Measurements from ENCODE around the gene REC8.
A peak's percentile ranks its signal among the peaks of the same experiment; 100 is the strongest.
"Not testable (repeated sequence)": the region's sequence is repeated elsewhere in the genome, so short reads cannot be mapped to it uniquely, and the experiment has no call there.

Gene REC8

GRCh38 chr14:24185741-24186140, 13.9 kb downstream of the REC8 start:
- no peak for DNase-seq

- DNase-seq: no peak
Measured at GRCh38 chr14:24186831-24187538, 15.1 kb downstream of the REC8 start.

GRCh38 chr14:24187539-24187915, 15.6 kb downstream of the REC8 start:
- no peak for DNase-seq

GRCh38 chr14:24188251-24189058, 16.6 kb downstream of the REC8 start, which contains the start of gene IPO4:
IPO4 (minus strand) TSS chr14:24188816; CDS start chr14:24188787, 29 bp downstream.
- DNase-seq: peak; percentile 97

GRCh38 chr14:24189059-24189375, 17.1 kb downstream of the REC8 start:
- DNase-seq: no peak

- DNase-seq: no peak
Measured at GRCh38 chr14:24189460-24189859, 17.6 kb downstream of the REC8 start.

- no peak for DNase-seq
Measured at GRCh38 chr14:24190416-24190815, 18.5 kb downstream of the REC8 start.

GRCh38 chr14:24192933-24193332, 21.1 kb downstream of the REC8 start:
- no peak for DNase-seq

- DNase-seq: no peak
Measured at GRCh38 chr14:24194186-24194872, 22.4 kb downstream of the REC8 start.

- DNase-seq: no peak
Measured at GRCh38 chr14:24194873-24195185, 22.9 kb downstream of the REC8 start.

GRCh38 chr14:24195186-24196070, 23.5 kb downstream of the REC8 start, which contains the start of gene TM9SF1:
TM9SF1 (minus strand) TSS chr14:24195441; CDS start chr14:24195019, 422 bp downstream.
- peak; percentile 90 for DNase-seq

- DNase-seq: no peak
Measured at GRCh38 chr14:24196071-24197055, 24.5 kb downstream of the REC8 start.

- no peak for DNase-seq
Measured at GRCh38 chr14:24197056-24197450, 25.2 kb downstream of the REC8 start.

- DNase-seq: no peak
Measured at GRCh38 chr14:24198814-24199524, 27.1 kb downstream of the REC8 start.

- not testable (repeated sequence) for DNase-seq
Measured at GRCh38 chr14:24202538-24202937, 30.7 kb downstream of the REC8 start.

GRCh38 chr14:24203249-24203886, 31.5 kb downstream of the REC8 start:
- not testable (repeated sequence) for DNase-seq

- no peak for DNase-seq
Measured at GRCh38 chr14:24204163-24205146, 32.6 kb downstream of the REC8 start.

GRCh38 chr14:24206260-24207103, 34.6 kb downstream of the REC8 start:
- no peak for DNase-seq

Measured in activated CD4-positive, alpha-beta T cell treated with anti-CD3 and anti-CD28 coated beads for 48 hours (primary cell).